ENCODE results near the gene RMC1. TPM values are rescaled to one million over a fixed set of nuclear protein-coding genes. Genes with fewer than 3 reads are reported as not detected.
"Not testable (repeated sequence)": the region's sequence is repeated elsewhere in the genome, so short reads cannot be mapped to it uniquely, and the experiment has no call there.

The RMC1 gene
- total and polyA plus RNA-seq, 3 experiments from 2014 or later, result 41.3 to 47.7 (median 45.5) TPM

GRCh38 chr18:23489586-23489985 is 13.7 kb upstream of the RMC1 start:
- not testable (repeated sequence) for H3K27me3 Mint-ChIP-seq; DNase-seq; H3K4me3 ChIP-seq (ENCODE audit: low read length); H3K36me3 Mint-ChIP-seq; H3K9me3 ChIP-seq (ENCODE audit: low read length); H3K4me1 ChIP-seq (ENCODE audit: insufficient read depth, low read length); H3K4me3 Mint-ChIP-seq; H3K27me3 ChIP-seq (ENCODE audit: insufficient read depth, low read length, poor library complexity, severe bottlenecking); H3K36me3 ChIP-seq (ENCODE audit: insufficient read depth, low read length); H3K9me3 Mint-ChIP-seq; H3K27ac ChIP-seq (ENCODE audit: low read depth, low read length)
- CTCF ChIA-PET, result interaction anchor here (0.7 kb wide), 1 partner anchor 10 kb away, joined by 3 read pairs; no protein-coding TSS in a partner anchor
- Mint-ChIP-seq H3K27ac (peak overlapping the region in 1 of 8 donors; percentile 60), H3K4me1 (peaks cover 14 to 20% (median 18%) of the 10 kb centered on the region in 3 donors)
- POLR2A ChIA-PET, result interaction anchor here (0.7 kb wide), 1 partner anchor 215 kb away, joined by 3 read pairs; no protein-coding TSS in a partner anchor

GRCh38 chr18:23493654-23494053 is 9.7 kb upstream of the RMC1 start:
- ChIA-PET POLR2A (no interaction called here), CTCF (interaction anchor here (1.7 kb wide), 1 partner anchor 8 kb away, joined by 4 read pairs; no protein-coding TSS in a partner anchor)
- Histone ChIP-seq H3K27me3 (ENCODE audit: insufficient read depth, low read length, poor library complexity, severe bottlenecking) (no peaks in the 10 kb centered on the region), H3K4me3 (ENCODE audit: low read length) (no peak overlapping the region), H3K36me3 (ENCODE audit: insufficient read depth, low read length) (no peaks in the 10 kb centered on the region), H3K4me1 (ENCODE audit: insufficient read depth, low read length) (peaks cover 1% of the 10 kb centered on the region), H3K27ac (ENCODE audit: low read depth, low read length) (no peak overlapping the region), H3K9me3 (ENCODE audit: low read length) (no peaks in the 10 kb centered on the region)
- no peak for DNase-seq
- Mint-ChIP-seq H3K9me3 (no peaks in the 10 kb centered on the region), H3K36me3 (no peaks in the 10 kb centered on the region), H3K27ac (no peak overlapping the region), H3K4me1 (peaks cover under 1 to 2% (median 1%) of the 10 kb centered on the region in 3 donors), H3K4me3 (no peak overlapping the region), H3K27me3 (no peaks in the 10 kb centered on the region)

DNA sequence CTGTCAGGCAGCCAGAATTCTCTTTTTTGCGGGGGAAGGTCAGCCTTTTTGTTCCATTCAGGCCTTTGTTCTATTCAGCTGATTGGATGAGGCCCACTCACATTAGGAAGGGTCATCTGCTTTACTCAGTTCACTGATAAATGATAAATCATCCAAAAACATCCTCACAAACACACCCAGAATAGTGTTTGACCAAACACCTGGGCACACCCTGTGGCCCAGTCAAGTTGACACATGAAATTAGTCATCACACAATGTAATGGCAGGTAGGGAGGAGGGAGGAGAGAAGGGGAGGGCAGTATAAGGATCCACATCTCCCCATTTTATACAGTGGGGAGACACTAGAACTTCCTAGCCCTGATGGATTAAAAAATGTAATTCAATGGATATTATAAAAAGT is 8.3 kb upstream of the RMC1 start:
- no peaks in the 10 kb centered on the region for H3K36me3 ChIP-seq (ENCODE audit: insufficient read depth, low read length)
- H3K27me3 Mint-ChIP-seq, result no peaks in the 10 kb centered on the region
- peaks cover 6 to 10% (median 9%) of the 10 kb centered on the region in 3 donors for H3K4me1 Mint-ChIP-seq
- no peaks in the 10 kb centered on the region for H3K9me3 ChIP-seq (ENCODE audit: low read length)
- no peak for DNase-seq
- peaks cover 7% of the 10 kb centered on the region for H3K4me1 ChIP-seq (ENCODE audit: insufficient read depth, low read length)
- no peak overlapping the region for H3K27ac Mint-ChIP-seq
- no peak overlapping the region for H3K4me3 Mint-ChIP-seq
- no peak overlapping the region for H3K27ac ChIP-seq (ENCODE audit: low read depth, low read length)
- ChIA-PET CTCF (no interaction called here), POLR2A (no interaction called here)
- H3K27me3 ChIP-seq (ENCODE audit: insufficient read depth, low read length, poor library complexity, severe bottlenecking), result no peaks in the 10 kb centered on the region
- no peak overlapping the region for H3K4me3 ChIP-seq (ENCODE audit: low read length)
- no peaks in the 10 kb centered on the region for H3K36me3 Mint-ChIP-seq
- H3K9me3 Mint-ChIP-seq, result no peaks in the 10 kb centered on the region

DNA sequence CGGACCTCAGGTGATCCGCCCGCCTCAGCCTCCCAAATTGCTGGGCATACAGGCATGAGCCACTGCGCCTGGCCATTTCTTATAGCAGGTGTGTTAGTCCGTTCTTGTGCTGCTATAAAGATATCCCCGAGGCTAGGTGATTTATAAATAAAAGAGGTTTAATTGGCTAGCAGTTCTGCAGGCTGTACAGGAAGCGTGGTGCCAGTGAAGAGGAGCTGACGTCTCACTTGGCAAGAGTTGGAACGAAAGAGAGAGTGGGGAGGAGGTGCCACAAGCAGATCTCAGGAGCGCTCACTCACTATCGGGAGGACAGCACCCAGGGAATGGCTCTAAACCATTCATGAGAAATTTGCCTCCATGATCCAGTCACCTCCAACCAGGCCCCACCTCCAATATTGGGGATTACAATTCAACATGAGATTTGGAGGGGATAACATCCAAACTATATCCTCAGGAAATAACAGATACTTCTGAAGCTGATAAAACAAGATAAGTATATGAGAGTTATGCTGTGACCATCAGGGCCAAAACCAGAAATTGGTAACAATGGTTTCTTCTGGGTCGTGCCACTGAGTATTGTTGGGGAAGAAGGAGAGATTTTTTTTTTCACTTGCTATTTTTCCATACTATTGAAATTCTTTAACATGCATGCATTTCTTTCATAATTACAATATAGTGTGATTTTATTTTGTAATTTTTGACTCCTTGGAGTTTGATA is 7.4 kb upstream of the RMC1 start:
- DNase-seq, result no peak
- H3K27ac Mint-ChIP-seq, result peak overlapping the region in 1 of 8 donors; percentile 58
- H3K4me3 Mint-ChIP-seq, result no peak overlapping the region
- no peaks in the 10 kb centered on the region for H3K9me3 ChIP-seq (ENCODE audit: low read length)
- H3K4me3 ChIP-seq (ENCODE audit: low read length), result no peak overlapping the region
- H3K36me3 ChIP-seq (ENCODE audit: insufficient read depth, low read length), result no peaks in the 10 kb centered on the region
- no peaks in the 10 kb centered on the region for H3K36me3 Mint-ChIP-seq
- ChIA-PET CTCF (interaction anchor here (1.4 to 3.0 kb wide), 2 partner anchors 12 to 422 kb away, joined by 4 to 10 read pairs; no protein-coding TSS in a partner anchor), POLR2A (interaction anchor here (0.7 kb wide), 1 partner anchor 577 kb away, joined by 4 read pairs; no protein-coding TSS in a partner anchor)
- H3K27me3 ChIP-seq (ENCODE audit: insufficient read depth, low read length, poor library complexity, severe bottlenecking), result no peaks in the 10 kb centered on the region
- no peaks in the 10 kb centered on the region for H3K27me3 Mint-ChIP-seq
- peaks cover 7% of the 10 kb centered on the region for H3K4me1 ChIP-seq (ENCODE audit: insufficient read depth, low read length)
- H3K9me3 Mint-ChIP-seq, result no peaks in the 10 kb centered on the region
- H3K27ac ChIP-seq (ENCODE audit: low read depth, low read length), result no peak overlapping the region
- peaks cover 7 to 10% (median 9%) of the 10 kb centered on the region in 3 donors for H3K4me1 Mint-ChIP-seq

DNA sequence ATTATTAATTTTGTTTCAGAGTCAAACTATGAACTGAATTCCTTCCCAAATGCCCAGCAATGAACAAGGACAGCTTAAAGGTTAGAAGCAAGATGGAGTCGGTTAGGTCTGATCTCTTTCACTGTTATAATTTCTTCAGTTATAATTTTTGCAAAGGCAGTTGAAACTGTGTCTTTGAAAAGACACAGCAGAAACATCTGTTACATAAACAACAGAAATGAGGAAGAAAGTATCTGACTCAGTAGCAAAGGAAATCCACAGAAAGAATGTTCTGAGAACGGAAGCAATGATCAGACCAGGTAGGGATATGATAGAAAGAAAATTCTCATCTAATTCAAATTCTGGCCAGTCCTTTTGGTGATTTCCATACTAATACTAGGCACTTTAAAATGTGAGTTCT is 5.2 kb upstream of the RMC1 start:
- peaks cover 0 to 3% (median 0%) of the 10 kb centered on the region in 3 donors for H3K36me3 Mint-ChIP-seq
- no peaks in the 10 kb centered on the region for H3K9me3 Mint-ChIP-seq
- no peaks in the 10 kb centered on the region for H3K27me3 Mint-ChIP-seq
- no peak overlapping the region for H3K4me3 Mint-ChIP-seq
- ChIA-PET CTCF (interaction anchor here (0.8 to 3.0 kb wide), 22 partner anchors 10 to 314 kb away, joined by 3 to 23 read pairs (median 4); partner anchors contain the start of gene NPC1), POLR2A (interaction anchor here (0.6 kb wide), 1 partner anchor 10 kb away, joined by 3 read pairs; no protein-coding TSS in a partner anchor)
- H3K36me3 ChIP-seq (ENCODE audit: insufficient read depth, low read length), result no peaks in the 10 kb centered on the region
- no peaks in the 10 kb centered on the region for H3K27me3 ChIP-seq (ENCODE audit: insufficient read depth, low read length, poor library complexity, severe bottlenecking)
- no peaks in the 10 kb centered on the region for H3K9me3 ChIP-seq (ENCODE audit: low read length)
- DNase-seq, result no peak
- H3K4me1 ChIP-seq (ENCODE audit: insufficient read depth, low read length), result peaks cover 16% of the 10 kb centered on the region
- H3K4me3 ChIP-seq (ENCODE audit: low read length), result no peak overlapping the region
- H3K27ac Mint-ChIP-seq, result peak overlapping the region in 2 of 8 donors; percentile 26 to 33
- peaks cover 16 to 23% (median 18%) of the 10 kb centered on the region in 3 donors for H3K4me1 Mint-ChIP-seq
- H3K27ac ChIP-seq (ENCODE audit: low read depth, low read length), result no peak overlapping the region

DNA sequence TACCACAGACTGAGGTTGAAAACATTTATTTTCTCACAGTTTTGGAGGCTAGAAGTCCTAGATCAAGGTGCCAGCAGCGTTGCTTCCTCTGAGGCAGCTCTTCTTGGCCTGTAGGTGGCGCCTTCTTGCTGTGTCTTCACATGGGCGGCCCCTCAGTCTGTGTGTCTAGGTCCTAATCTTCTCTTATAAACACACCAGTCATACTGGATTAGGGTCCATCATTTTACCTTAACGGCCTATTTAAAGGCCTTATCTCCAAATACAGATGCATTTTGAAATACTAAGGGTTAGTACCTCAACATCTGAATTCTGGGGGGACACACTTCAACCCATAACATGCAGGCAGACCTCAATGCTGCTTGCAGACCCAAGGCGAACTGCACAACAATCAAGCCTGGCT is 4.4 kb upstream of the RMC1 start:
- Mint-ChIP-seq H3K27me3 (no peaks in the 10 kb centered on the region), H3K36me3 (peaks cover 0 to 5% (median 0%) of the 10 kb centered on the region in 3 donors), H3K9me3 (no peaks in the 10 kb centered on the region), H3K4me3 (peak overlapping the region in 1 of 7 donors; percentile 69), H3K4me1 (peaks cover 17 to 25% (median 19%) of the 10 kb centered on the region in 3 donors), H3K27ac (peak overlapping the region in 4 of 8 donors; percentile 9 to 94 (median 52))
- no peaks in the 10 kb centered on the region for H3K36me3 ChIP-seq (ENCODE audit: insufficient read depth, low read length)
- ChIA-PET CTCF (interaction anchor here (0.8 to 3.0 kb wide), 21 partner anchors 9 to 313 kb away, joined by 3 to 23 read pairs (median 5); partner anchors contain the start of gene NPC1), POLR2A (interaction anchor here (0.6 kb wide), 1 partner anchor 11 kb away, joined by 3 read pairs; no protein-coding TSS in a partner anchor)
- H3K4me1 ChIP-seq (ENCODE audit: insufficient read depth, low read length), result peaks cover 16% of the 10 kb centered on the region
- H3K27ac ChIP-seq (ENCODE audit: low read depth, low read length), result no peak overlapping the region
- no peaks in the 10 kb centered on the region for H3K27me3 ChIP-seq (ENCODE audit: insufficient read depth, low read length, poor library complexity, severe bottlenecking)
- peak; percentile 57 to 81 (median 67) for DNase-seq
- no peak overlapping the region for H3K4me3 ChIP-seq (ENCODE audit: low read length)
- H3K9me3 ChIP-seq (ENCODE audit: low read length), result no peaks in the 10 kb centered on the region

DNA sequence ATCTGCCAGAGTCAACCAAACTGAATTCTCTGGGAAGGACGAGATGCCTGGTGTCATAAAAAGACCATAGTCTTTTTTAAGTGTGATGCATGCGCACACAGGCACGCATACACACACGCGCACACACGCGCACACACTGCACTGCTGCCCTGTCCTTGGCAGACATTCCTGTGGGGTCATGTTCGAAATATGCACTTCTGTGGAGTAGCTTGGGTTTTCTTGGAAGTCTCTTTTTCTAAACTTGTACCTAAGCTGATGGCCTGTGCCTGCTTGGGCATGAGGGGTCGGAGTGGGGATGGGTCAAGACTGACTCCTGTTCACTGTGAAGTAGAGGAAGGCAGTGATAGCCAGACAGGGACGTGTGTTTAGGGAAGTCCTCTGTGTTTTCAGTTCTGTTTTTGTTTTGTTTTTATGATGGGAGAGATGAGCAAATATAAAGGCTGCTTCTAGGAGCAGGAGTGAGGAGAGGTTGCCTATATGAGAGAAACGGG is 4.0 kb upstream of the RMC1 start:
- H3K9me3 ChIP-seq (ENCODE audit: low read length), result no peaks in the 10 kb centered on the region
- Mint-ChIP-seq H3K4me3 (peak overlapping the region in 2 of 7 donors; percentile 44 to 69), H3K27ac (peak overlapping the region in 3 of 8 donors; percentile 33 to 81 (median 49)), H3K9me3 (no peaks in the 10 kb centered on the region), H3K36me3 (peaks cover 0 to 9% (median 0%) of the 10 kb centered on the region in 3 donors), H3K4me1 (peaks cover 22 to 30% (median 24%) of the 10 kb centered on the region in 3 donors), H3K27me3 (no peaks in the 10 kb centered on the region)
- H3K27ac ChIP-seq (ENCODE audit: low read depth, low read length), result no peak overlapping the region
- peaks cover 19% of the 10 kb centered on the region for H3K4me1 ChIP-seq (ENCODE audit: insufficient read depth, low read length)
- no peak for DNase-seq
- no peaks in the 10 kb centered on the region for H3K36me3 ChIP-seq (ENCODE audit: insufficient read depth, low read length)
- CTCF ChIA-PET, result interaction anchor here (0.6 to 2.6 kb wide), 14 partner anchors 10 to 621 kb away, joined by 3 to 23 read pairs (median 6); partner anchors contain the start of gene NPC1
- POLR2A ChIA-PET, result interaction anchor here (0.6 kb wide), 1 partner anchor 13 kb away, joined by 3 read pairs; no protein-coding TSS in a partner anchor
- H3K27me3 ChIP-seq (ENCODE audit: insufficient read depth, low read length, poor library complexity, severe bottlenecking), result no peaks in the 10 kb centered on the region
- H3K4me3 ChIP-seq (ENCODE audit: low read length), result no peak overlapping the region

DNA sequence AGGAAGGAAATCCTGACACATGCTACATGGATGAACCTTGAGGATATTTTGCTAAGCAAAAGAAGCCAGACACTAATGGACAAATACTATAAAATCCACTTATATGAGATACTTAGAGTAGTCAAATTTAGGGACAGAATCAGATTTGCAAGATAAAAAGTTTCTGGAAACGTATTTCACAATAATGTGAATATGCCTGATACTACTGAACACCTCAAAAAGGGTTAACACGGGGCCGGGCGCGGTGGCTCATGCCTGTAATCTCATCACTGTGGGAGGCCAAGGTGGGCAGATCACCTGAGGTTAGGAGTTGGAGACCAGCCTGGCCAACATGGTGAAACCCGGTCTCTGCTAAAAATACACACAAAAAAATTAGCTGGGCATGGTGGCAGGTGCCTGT is 1.7 kb upstream of the RMC1 start:
- Histone ChIP-seq H3K9me3 (ENCODE audit: low read length) (no peaks in the 10 kb centered on the region), H3K4me1 (ENCODE audit: insufficient read depth, low read length) (peaks cover 40% of the 10 kb centered on the region), H3K27ac (ENCODE audit: low read depth, low read length) (no peak overlapping the region), H3K4me3 (ENCODE audit: low read length) (no peak overlapping the region), H3K36me3 (ENCODE audit: insufficient read depth, low read length) (peaks cover 4% of the 10 kb centered on the region), H3K27me3 (ENCODE audit: insufficient read depth, low read length, poor library complexity, severe bottlenecking) (no peaks in the 10 kb centered on the region)
- Mint-ChIP-seq H3K36me3 (peaks cover 0 to 17% (median 4%) of the 10 kb centered on the region in 3 donors), H3K4me3 (peak overlapping the region in 4 of 7 donors; percentile 28 to 75 (median 36)), H3K27me3 (no peaks in the 10 kb centered on the region), H3K27ac (peak overlapping the region in 1 of 8 donors; percentile 93), H3K9me3 (no peaks in the 10 kb centered on the region), H3K4me1 (peaks cover 37 to 49% (median 44%) of the 10 kb centered on the region in 3 donors)
- DNase-seq, result no peak
- POLR2A ChIA-PET, result no interaction called here
- CTCF ChIA-PET, result interaction anchor here (1.2 to 1.7 kb wide), 4 partner anchors 9 to 201 kb away, joined by 3 to 5 read pairs (median 4); no protein-coding TSS in a partner anchor
